K562 (cell line): Measurements from ENCODE around the gene CYP24A1. TPM values are rescaled to one million over a fixed set of nuclear protein-coding genes. Genes with fewer than 3 reads are reported as not detected.
A peak's percentile ranks its signal among the peaks of the same experiment; 100 is the strongest.

ENCODE experiments used
- ATAC-seq: fragments of 200-7000 bp; cut with Tn5 transposase; 3 replicates; pipeline ENCODE4 v1.9.1; 2020; ENCODE audit warnings: moderate library complexity
- Bru-seq: library from RNA; stranded (reverse); fragments of 400-500 nt; gene quantifications from one replicate; lab custom pipeline; 2021; lab: Mats Ljungman, UMichigan
- BruChase-seq, 2 experiments: library from RNA; stranded (reverse); fragments of 400-500 nt; gene quantifications; one replicate each; lab custom pipeline; 2021; lab: Mats Ljungman, UMichigan
- BruUV-seq: library from RNA; stranded (reverse); fragments of 400-500 nt; replicated peaks from 2 replicates; lab custom pipeline; 2021; lab: Mats Ljungman, UMichigan
- CTCF ChIA-PET: fragments of 300-600 bp; formaldehyde crosslinking; extraction: SDS; loops from one replicate; lab custom pipeline; 2021; ENCODE audit warnings: low intra/inter-chr PET ratio; lab: Yijun Ruan, JAX
- POLR2A ChIA-PET: fragments of 300-600, 350-650 bp; sonication (Branson Sonifier 250); formaldehyde crosslinking; extraction: SDS; loops from one replicate; lab custom pipeline; 2021; ENCODE audit warnings: antibody characterized with exemption, inconsistent platforms; lab: Yijun Ruan, JAX
- DNase-seq, 4 experiments: peaks; one replicate each; pipeline versions ENCODE4 v3.0.0 to v3.0.0-alpha.2; 2011 to 2018; ENCODE audit warnings: low spot score in 3 of 4, mixed read lengths in 3 of 4; ENCODE audit errors: extremely low read depth in 1 of 4
- FAIRE-seq: peaks from 2 replicates; lab custom pipeline; 2011; peaks lifted over from hg19 to GRCh38; lab: Jason Lieb, UNC
- H2AFZ ChIP-seq: 2 replicates; pipeline ENCODE4 v1.6.0; 2011; ENCODE audit warnings: low read depth, low read length, control low read depth, inconsistent platforms
- H3K27ac ChIP-seq: fragments of 200-600 bp; 3 replicates; pipeline ENCODE4 v1.8.0; 2011; ENCODE audit warnings: low read depth, mild to moderate bottlenecking, control low read depth, inconsistent platforms, low read length, moderate library complexity, mixed read lengths; ENCODE audit errors: extremely low read depth
- H3K27me3 ChIP-seq, 2 experiments: fragments of 300-600 bp in 1 of 2; 2 replicates in 1 of 2; 3 replicates in 1 of 2; pipeline versions ENCODE4 v1.6.0 to v1.8.0; 2011; ENCODE audit warnings: inconsistent platforms in 2 of 2, low read length in 2 of 2, mild to moderate bottlenecking in 1 of 2, mixed read lengths in 1 of 2, moderate library complexity in 1 of 2; ENCODE audit not compliant: control insufficient read depth in 2 of 2, insufficient read depth in 2 of 2
- H3K36me3 ChIP-seq: fragments of 300-600 bp; 3 replicates; pipeline ENCODE4 v1.8.0; 2011; ENCODE audit warnings: mild to moderate bottlenecking, low read length, inconsistent platforms; ENCODE audit not compliant: control insufficient read depth, insufficient read depth
- H3K4me1 ChIP-seq, 2 experiments: fragments of 200-600 bp in 1 of 2; replicated peaks in 1 of 2; 2 replicates in 1 of 2; 3 replicates in 1 of 2; pipeline versions ENCODE4 v1.5.1 to v1.8.0; 2011; ENCODE audit warnings: inconsistent platforms in 2 of 2, low read length in 2 of 2, mild to moderate bottlenecking in 1 of 2, mixed read lengths in 1 of 2, moderate library complexity in 1 of 2; ENCODE audit not compliant: control insufficient read depth in 2 of 2, insufficient read depth in 2 of 2
- H3K4me2 ChIP-seq: 2 replicates; pipeline ENCODE4 v1.6.1; 2011; ENCODE audit warnings: low read length, control low read depth, inconsistent platforms, mixed read lengths; ENCODE audit not compliant: insufficient read depth
- H3K4me3 ChIP-seq: fragments of 200-600 bp; sonication (generic), shearing (Covaris generic); 2 replicates; pipeline ENCODE4 v1.5.1; 2016; ENCODE audit warnings: control low read depth, inconsistent platforms
- H3K79me2 ChIP-seq: fragments of 200-600 bp; 3 replicates; pipeline ENCODE4 v1.8.0; 2011; ENCODE audit warnings: low read length, inconsistent platforms; ENCODE audit not compliant: control insufficient read depth, insufficient read depth
- H3K9ac ChIP-seq, 2 experiments: 2 replicates each; pipeline versions ENCODE4 v1.6.0 to v1.6.1; 2011; ENCODE audit warnings: low read depth in 2 of 2, low read length in 2 of 2, control low read depth in 1 of 2, inconsistent platforms in 1 of 2, mild to moderate bottlenecking in 1 of 2, mixed read lengths in 1 of 2; ENCODE audit not compliant: insufficient read depth in 1 of 2
- H3K9me1 ChIP-seq: one replicate; pipeline ENCODE4 v1.6.0; 2011; ENCODE audit warnings: inconsistent platforms, mild to moderate bottlenecking, low read length, moderate library complexity; ENCODE audit not compliant: control insufficient read depth, insufficient read depth
- H3K9me3 ChIP-seq: replicated peaks from 2 replicates; pipeline ENCODE4 v1.5.1; 2011; ENCODE audit warnings: low read depth, low read length, inconsistent platforms; ENCODE audit not compliant: control insufficient read depth, insufficient read depth
- H4K20me1 ChIP-seq: replicated peaks from 2 replicates; pipeline ENCODE4 v1.6.1; 2011; ENCODE audit warnings: low read length, inconsistent platforms, mixed read lengths; ENCODE audit not compliant: control insufficient read depth, insufficient read depth
- CEBPB ChIP-seq: fragments of 450-650 bp; IDR thresholded peaks from 2 replicates; pipeline ENCODE4 v1.6.1; 2016; ENCODE audit warnings: missing genetic modification characterization, missing compliant biosample characterization
- E2F6 ChIP-seq, 2 experiments: IDR thresholded peaks; 2 replicates each; pipeline ENCODE4 v1.6.1; 2011; ENCODE audit warnings: borderline replicate concordance in 1 of 2, control low read depth in 1 of 2, low read depth in 1 of 2, low read length in 1 of 2, mild to moderate bottlenecking in 1 of 2, mixed read lengths in 1 of 2, moderate library complexity in 1 of 2; ENCODE audit not compliant: insufficient read depth in 1 of 2, insufficient read length in 1 of 2, poor library complexity in 1 of 2, severe bottlenecking in 1 of 2; ENCODE audit errors: extremely low read depth in 1 of 2
- ETV5 ChIP-seq: sonication (generic); formaldehyde crosslinking; IDR thresholded peaks from 2 replicates; pipeline ENCODE4 v1.4.0; 2020; ENCODE audit warnings: low read depth, mild to moderate bottlenecking, missing genetic modification reagents
- ZBTB11 ChIP-seq, 3 experiments: fragments of 200-800 bp in 1 of 3; fragments of 250-450 bp in 1 of 3; fragments of 450-650 bp in 1 of 3; sonication (Bioruptor Pico) in 1 of 3; sonication (Bioruptor generic) in 1 of 3; formaldehyde crosslinking in 1 of 3; IDR thresholded peaks; 2 replicates each; pipeline versions ENCODE4 v1.6.1 to v1.8.0; 2016 to 2022; ENCODE audit warnings: mild to moderate bottlenecking in 2 of 3, missing genetic modification characterization in 2 of 3, missing compliant biosample characterization in 1 of 3, moderate library complexity in 1 of 3
- WGBS: fragments of 100-300 bp; shearing (Covaris generic); methylation state at CpG from one replicate; pipeline ENCODE4 v1.1.6; 2016; ENCODE audit warnings: low coverage, mixed read lengths; ENCODE audit not compliant: insufficient coverage; ENCODE audit errors: missing lambda C conversion rate; 5-methylcytosine and 5-hydroxymethylcytosine counted together
- in situ Hi-C: fragments of 300-500 bp; cut with MboI; formaldehyde crosslinking; loops from 4 replicates; pipeline ENCODE4 v1.15.0; 2018; ENCODE audit warnings: inconsistent platforms, mixed read lengths
- intact Hi-C: fragments of 100-400 bp; cut with micrococcal nuclease; formaldehyde crosslinking; loops from 2 replicates; pipeline ENCODE4 v1.14.2; 2022
- long read RNA-seq, 3 experiments: library from polyadenylated mRNA in 2 of 3; library from RNA in 1 of 3; unstranded in 2 of 3; stranded (forward) in 1 of 3; transcript quantifications; one replicate each; pipeline ENCODE4 v2.0.0, GENCODE V29; 2019 to 2022
- polyA minus RNA-seq, 3 experiments: library from RNA; depleted of rRNA, polyadenylated mRNA; stranded (reverse); fragments of >200 nt; gene quantifications; 2 replicates each; pipeline ENCODE4 v1.2.3, GENCODE V29; 2011
- polyA plus RNA-seq, 8 experiments: library from polyadenylated mRNA; depleted of rRNA in 4 of 8; stranded (reverse) in 5 of 8; unstranded in 3 of 8; fragments of >200 nt; fragmentation: Nextera tagmentation in 2 of 8; fragmentation: Illumina TruSeq in 1 of 8; extraction: Ambion mirVana in 2 of 8; extraction: Trizol in 1 of 8; gene quantifications; 2 replicates each; pipeline versions ENCODE4 v1.2.1 to v1.2.3, GENCODE V29; 2011 to 2014; ENCODE audit warnings: inconsistent platforms in 1 of 8, missing spikeins in 1 of 8
- total RNA-seq, 7 experiments: library from RNA; depleted of rRNA in 6 of 7; stranded (reverse); fragments of >200 nt in 6 of 7; fragmentation: Illumina TruSeq in 2 of 7; extraction: Trizol in 2 of 7; gene quantifications; 2 replicates each; pipeline versions ENCODE4 v1.2.1 to v1.2.3, GENCODE V29; 2011 to 2021; ENCODE audit warnings: low replicate concordance in 1 of 7

Gene CYP24A1
- total RNA-seq (2011; cell fraction: chromatin; rRNA removed; ENCODE audit: low replicate concordance) = not detected in 2 replicates
- total RNA-seq (2011; cell fraction: nucleolus; rRNA removed) = not detected in 2 replicates
- not detected in 2 replicates for total RNA-seq (2011; cell fraction: nucleoplasm; rRNA removed)
- total RNA-seq (2014; rRNA removed) (not detected in 2 replicates), total RNA-seq (2014; rRNA removed; fragmentation: Illumina TruSeq; extraction: Trizol) (not detected in 2 replicates), total RNA-seq (2015; rRNA removed; fragmentation: Illumina TruSeq; extraction: Trizol) (not detected in 2 replicates), total RNA-seq (2021) (not detected in 2 replicates), polyA plus RNA-seq (2011; rRNA removed) (0.04 TPM in 1 of 2 replicates, not detected in the other), polyA plus RNA-seq (2014; fragmentation: Illumina TruSeq; extraction: Trizol) (not detected in 2 replicates), polyA plus RNA-seq (2014; fragmentation: Nextera tagmentation; extraction: Ambion mirVana) (not detected), polyA plus RNA-seq (2014; rRNA removed) (not detected in 2 replicates), polyA minus RNA-seq (2011; rRNA and poly(A)+ RNA removed) (not detected in 2 replicates), Bru-seq, nascent RNA (percentile 14 among the genes with signal in this experiment), BruChase-seq, experiment 1, labeled RNA remaining after a 2-hour chase (percentile 18 among the genes with signal in this experiment), BruChase-seq, experiment 2, labeled RNA remaining after a 6-hour chase (percentile 20 among the genes with signal in this experiment)
- not detected in 2 replicates for polyA plus RNA-seq (2011; cell fraction: cytosol; rRNA removed)
- polyA plus RNA-seq (2011; cell fraction: nucleus; rRNA removed) = not detected in 2 replicates
- polyA plus RNA-seq (2012) = not detected in 2 replicates
- polyA minus RNA-seq (2011; cell fraction: cytosol; rRNA and poly(A)+ RNA removed) = not detected in 2 replicates
- not detected in 2 replicates for polyA minus RNA-seq (2011; cell fraction: nucleus; rRNA and poly(A)+ RNA removed)
- long read RNA-seq, experiment 1 = 0 reads
- long read RNA-seq, experiment 2 = 0 reads
- long read RNA-seq, experiment 3 = 0 reads

GRCh38 chr20:54173653-54174456 lies at the start of gene CYP24A1:
Gene CYP24A1, minus strand, starts transcription at chr20:54173986. Its CDS starts 407 bp downstream, at chr20:54173579.
- no peaks in the 10 kb centered on the region for H3K9me1 ChIP-seq
- no peak within 1 kb of the TSS for H3K9ac ChIP-seq
- H2AFZ ChIP-seq = no peak within 1 kb of the TSS
- no peak for DNase-seq
- no peak for FAIRE-seq
- H3K27me3 ChIP-seq = peaks cover 44 to 45% of the 10 kb centered on the region in 2 experiments
- 6% methylated on average over 36 of the region's 61 CpGs for WGBS
- no peak within 1 kb of the TSS for H3K27ac ChIP-seq
- CTCF ChIA-PET = no interaction called here
- no peaks in the 10 kb centered on the region for H3K36me3 ChIP-seq
- in situ Hi-C loops = no loop called here
- ATAC-seq = no peak
- intact Hi-C loops = no loop called here
- no peaks in the 10 kb centered on the region for H4K20me1 ChIP-seq
- no peak within 1 kb of the TSS for H3K4me3 ChIP-seq
- H3K4me1 ChIP-seq = peaks cover 0 to 13% of the 10 kb centered on the region in 2 experiments; a peak in 2 of 5 replicates
- H3K9me3 ChIP-seq = no peaks in the 10 kb centered on the region
- BruUV-seq = no TSS peak
- TF ChIP-seq E2F6 (IDR thresholded peaks at IDR 0.05; ENCODE audit: borderline replicate concordance in 1 of 2, extremely low read depth in 1 of 2, insufficient read depth in 1 of 2, insufficient read length in 1 of 2, low read depth in 1 of 2, low read length in 1 of 2, poor library complexity in 1 of 2, severe bottlenecking in 1 of 2) = peak in 1 of 2 experiments; percentile 26
- peak; percentile 54 for TF ChIP-seq CEBPB (tag)
- TF ChIP-seq ETV5 (CRISPR knock-in tag) = no peak
- TF ChIP-seq ZBTB11 (CRISPR knock-in tag; IDR thresholded peaks at IDR 0.05) = peak in 1 of 3 experiments; percentile 71; a peak in 2 of 6 replicates
- no peaks in the 10 kb centered on the region for H3K79me2 ChIP-seq
- POLR2A ChIA-PET = no interaction called here
- no peak within 1 kb of the TSS for H3K4me2 ChIP-seq
